ENCODE measurements around the gene NPTX1.

DNA sequence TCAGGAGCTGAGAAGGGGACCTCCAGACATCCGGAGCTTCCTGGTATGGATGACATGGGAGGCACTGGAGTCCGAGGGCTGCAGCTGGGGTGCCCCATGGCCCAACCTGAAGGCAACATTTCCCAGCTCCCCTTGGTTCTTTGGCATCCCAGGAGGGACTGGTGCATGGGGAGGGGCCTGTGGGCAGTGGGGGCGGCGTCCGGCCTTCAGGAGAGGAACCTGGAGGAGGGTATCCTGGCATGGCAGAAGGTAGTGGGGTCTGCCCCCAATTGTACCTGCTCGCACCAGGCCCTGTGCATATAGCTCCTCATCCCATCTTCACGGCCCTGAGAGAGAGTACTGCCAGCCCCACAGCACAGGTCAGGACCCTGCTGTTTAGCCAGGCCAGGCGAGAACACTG is 11.9 kb downstream of the NPTX1 start:
- TF ChIP-seq GABPB1 (CRISPR knock-in tag; IDR thresholded peaks at IDR 0.05) (no peak), RAD21 (CRISPR knock-in tag; conservative IDR thresholded peaks at IDR 0.05 in 1 of 2, IDR thresholded peaks at IDR 0.05 in 1 of 2) (no peak), ETV6 (IDR thresholded peaks at IDR 0.05; ENCODE audit: borderline replicate concordance in 1 of 2, low read depth in 2 of 2, low read length in 1 of 2) (no peak), ETV6 (CRISPR knock-in tag; IDR thresholded peaks at IDR 0.05; ENCODE audit: borderline replicate concordance) (no peak)
- TF ChIP-seq, protein P1, sequence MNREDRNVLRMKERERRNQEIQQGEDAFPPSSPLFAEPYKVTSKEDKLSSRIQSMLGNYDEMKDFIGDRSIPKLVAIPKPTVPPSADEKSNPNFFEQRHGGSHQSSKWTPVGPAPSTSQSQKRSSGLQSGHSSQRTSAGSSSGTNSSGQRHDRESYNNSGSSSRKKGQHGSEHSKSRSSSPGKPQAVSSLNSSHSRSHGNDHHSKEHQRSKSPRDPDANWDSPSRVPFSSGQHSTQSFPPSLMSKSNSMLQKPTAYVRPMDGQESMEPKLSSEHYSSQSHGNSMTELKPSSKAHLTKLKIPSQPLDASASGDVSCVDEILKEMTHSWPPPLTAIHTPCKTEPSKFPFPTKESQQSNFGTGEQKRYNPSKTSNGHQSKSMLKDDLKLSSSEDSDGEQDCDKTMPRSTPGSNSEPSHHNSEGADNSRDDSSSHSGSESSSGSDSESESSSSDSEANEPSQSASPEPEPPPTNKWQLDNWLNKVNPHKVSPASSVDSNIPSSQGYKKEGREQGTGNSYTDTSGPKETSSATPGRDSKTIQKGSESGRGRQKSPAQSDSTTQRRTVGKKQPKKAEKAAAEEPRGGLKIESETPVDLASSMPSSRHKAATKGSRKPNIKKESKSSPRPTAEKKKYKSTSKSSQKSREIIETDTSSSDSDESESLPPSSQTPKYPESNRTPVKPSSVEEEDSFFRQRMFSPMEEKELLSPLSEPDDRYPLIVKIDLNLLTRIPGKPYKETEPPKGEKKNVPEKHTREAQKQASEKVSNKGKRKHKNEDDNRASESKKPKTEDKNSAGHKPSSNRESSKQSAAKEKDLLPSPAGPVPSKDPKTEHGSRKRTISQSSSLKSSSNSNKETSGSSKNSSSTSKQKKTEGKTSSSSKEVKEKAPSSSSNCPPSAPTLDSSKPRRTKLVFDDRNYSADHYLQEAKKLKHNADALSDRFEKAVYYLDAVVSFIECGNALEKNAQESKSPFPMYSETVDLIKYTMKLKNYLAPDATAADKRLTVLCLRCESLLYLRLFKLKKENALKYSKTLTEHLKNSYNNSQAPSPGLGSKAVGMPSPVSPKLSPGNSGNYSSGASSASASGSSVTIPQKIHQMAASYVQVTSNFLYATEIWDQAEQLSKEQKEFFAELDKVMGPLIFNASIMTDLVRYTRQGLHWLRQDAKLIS (CRISPR knock-in tag; IDR thresholded peaks at IDR 0.05): no peak
